Measurements from ENCODE around the gene PEBP1.

GRCh38 chr12:118119449-118119879, 16.5 kb upstream of the PEBP1 start:
- TF ChIP-seq CTCF (IDR thresholded peaks at IDR 0.05) (no peak), POLR2A (IDR thresholded peaks at IDR 0.05) (no peak)
